SKM-1 treated with dmso at 0.1 percent for 144 hours (cell line): ENCODE measurements around the gene GHRH.

Experiments used
- DNase-seq: peaks from one replicate; lab custom pipeline; 2025; ENCODE audit not compliant: unreplicated experiment; lab: John Stamatoyannopoulos, UW

Gene GHRH

GRCh38 chr20:37209661-37210314, 51.8 kb downstream of the GHRH start:
- DNase-seq: no peak

- no peak for DNase-seq
These were observed 52.4 kb downstream of the GHRH start for GRCh38 chr20:37209193-37209592.

DNA sequence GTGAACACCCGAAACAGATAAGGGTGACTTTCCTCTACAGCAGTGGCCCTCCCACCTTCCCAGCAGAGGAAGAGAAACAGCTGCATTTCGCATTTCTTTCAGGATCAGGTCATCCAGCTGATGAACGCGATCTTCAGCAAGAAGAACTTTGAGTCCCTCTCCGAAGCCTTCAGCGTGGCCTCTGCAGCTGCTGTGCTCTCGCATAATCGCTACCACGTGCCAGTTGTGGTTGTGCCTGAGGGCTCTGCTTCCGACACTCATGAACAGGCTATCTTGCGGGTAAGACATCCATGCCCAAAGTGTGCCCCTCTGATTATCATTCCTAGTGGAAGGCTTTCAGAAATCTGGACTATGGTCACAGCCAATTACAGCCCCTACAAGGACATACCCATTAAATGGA, 54.4 kb downstream of the GHRH start:
- no peak for DNase-seq

DNA sequence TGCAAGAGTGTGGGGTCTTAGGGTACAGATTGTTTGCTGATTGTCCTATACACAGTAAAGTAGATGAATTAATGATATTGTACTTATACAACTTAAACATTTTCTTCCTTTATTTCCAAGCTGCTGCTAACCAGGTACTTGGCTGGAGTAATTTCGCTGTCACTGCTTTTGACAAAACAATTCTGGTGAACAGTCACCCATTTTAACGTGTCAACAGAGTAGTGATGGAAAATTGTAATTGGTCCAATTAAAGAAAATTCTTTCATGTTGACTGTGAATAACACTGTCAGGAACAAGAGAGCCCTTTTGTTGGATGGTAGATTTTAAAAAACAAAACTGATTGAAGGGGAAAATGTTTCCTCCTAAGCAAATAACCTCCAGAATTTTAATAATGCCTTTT, 55.8 kb downstream of the GHRH start:
- no peak for DNase-seq

DNA sequence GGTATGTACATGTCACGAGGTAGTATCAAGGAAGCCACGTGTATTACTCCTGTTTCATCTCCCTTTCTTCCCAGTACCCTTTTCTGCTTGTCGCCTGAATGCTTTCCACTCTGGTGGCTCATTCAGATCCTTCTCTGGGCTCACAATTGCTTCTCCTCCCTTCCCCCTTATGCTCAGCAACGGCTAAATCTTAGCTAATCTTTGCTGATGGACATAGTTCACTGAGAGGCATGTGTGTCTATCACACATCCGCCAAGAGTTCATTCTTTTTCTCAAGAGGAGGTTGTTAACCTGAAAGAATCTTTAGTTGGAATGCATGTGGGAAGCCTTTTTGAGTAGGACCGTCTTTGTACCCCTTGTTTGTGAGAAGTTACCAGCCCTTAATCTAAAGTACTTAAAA, 56.5 kb downstream of the GHRH start:
- DNase-seq: no peak

DNA sequence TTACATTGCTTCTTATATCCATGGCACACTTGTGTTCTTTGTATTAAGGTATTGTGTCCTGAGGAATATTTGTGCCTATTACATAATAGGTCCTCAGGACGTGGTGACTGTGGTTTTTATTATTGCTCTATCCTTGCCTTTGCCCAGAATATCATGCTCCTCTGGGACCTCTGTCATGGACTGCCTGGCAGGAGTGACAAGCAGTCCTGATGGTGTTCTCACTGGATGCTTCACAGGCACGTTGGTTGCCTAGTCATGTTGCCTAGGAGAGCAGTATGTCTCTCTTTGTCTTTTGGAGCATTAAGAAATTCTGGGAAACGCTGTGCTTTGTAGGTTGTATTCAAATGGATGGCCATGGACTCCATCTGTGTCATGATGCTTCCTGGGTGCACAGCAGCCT, 57.6 kb downstream of the GHRH start:
- no peak for DNase-seq

DNA sequence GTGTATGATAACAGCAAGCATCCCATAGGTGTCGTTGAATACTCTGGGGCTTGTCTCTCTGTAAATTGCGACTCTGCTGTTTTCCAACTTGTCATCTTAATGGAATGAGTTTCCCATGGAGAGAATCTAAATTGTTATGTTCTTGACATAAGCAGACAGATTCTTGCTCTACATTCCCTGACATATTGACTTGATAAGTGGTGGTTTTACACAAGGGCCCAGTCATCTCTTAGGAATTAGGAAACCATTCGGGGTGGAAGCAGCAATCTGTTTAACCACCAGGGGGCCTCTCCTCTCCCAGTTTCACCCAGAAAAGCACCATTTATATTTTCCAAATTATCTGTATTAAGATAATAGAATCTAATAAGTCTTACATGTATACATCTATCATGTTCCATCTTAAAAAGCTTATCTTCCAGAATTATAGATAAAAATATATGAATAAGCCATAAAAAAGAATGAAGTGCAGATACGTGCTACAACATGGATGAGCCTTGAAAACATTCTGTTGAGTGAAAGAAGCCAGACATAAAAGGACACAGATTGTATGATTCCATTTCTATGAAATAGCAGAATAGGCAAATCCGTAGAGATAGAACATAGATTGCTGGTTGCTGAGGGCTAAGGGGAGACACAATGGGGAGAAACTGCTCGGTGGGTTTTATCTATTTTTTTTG, 59.2 kb downstream of the GHRH start:
- peak; percentile 43 for DNase-seq

DNA sequence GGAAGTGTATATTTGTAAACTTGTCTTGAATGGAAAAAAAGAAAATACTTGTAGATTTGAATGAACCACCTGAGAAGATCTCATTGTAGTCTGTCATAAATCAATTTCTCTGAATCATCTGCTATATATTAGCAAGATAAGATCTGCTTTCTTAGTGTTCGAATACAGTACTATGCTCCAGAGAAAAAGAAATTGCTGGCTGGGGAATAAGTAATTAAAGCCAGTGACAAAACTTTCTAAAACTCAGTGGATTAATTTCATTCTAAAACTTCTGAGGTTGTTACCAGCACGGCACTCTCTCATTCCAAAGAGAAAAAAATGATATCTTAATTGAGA, 59.8 kb downstream of the GHRH start:
- no peak for DNase-seq
